ENCODE data around the gene GALNT9.

DNA sequence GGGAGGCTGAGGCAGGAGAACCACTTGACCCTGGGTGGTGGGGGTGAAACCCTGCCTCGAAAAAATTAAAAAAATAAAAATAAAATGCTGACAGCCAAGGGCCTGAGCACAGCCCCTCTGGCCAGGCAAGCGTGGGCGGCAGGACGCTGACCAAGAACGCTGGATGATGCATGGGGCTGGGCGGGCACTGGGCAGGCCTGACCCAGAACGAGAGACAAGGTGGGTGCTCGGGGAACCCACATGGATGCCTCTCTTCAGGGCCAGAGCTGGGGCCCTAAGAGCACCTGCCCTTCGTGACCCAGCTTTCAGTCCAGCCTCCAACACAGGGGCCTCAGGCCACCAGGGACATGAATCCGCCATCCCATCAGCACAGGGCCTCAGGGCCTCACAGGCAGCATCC lies 11.3 kb downstream of the GALNT9 start:
- TF ChIP-seq, protein P1, sequence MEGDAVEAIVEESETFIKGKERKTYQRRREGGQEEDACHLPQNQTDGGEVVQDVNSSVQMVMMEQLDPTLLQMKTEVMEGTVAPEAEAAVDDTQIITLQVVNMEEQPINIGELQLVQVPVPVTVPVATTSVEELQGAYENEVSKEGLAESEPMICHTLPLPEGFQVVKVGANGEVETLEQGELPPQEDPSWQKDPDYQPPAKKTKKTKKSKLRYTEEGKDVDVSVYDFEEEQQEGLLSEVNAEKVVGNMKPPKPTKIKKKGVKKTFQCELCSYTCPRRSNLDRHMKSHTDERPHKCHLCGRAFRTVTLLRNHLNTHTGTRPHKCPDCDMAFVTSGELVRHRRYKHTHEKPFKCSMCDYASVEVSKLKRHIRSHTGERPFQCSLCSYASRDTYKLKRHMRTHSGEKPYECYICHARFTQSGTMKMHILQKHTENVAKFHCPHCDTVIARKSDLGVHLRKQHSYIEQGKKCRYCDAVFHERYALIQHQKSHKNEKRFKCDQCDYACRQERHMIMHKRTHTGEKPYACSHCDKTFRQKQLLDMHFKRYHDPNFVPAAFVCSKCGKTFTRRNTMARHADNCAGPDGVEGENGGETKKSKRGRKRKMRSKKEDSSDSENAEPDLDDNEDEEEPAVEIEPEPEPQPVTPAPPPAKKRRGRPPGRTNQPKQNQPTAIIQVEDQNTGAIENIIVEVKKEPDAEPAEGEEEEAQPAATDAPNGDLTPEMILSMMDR (IDR thresholded peaks at IDR 0.05; ENCODE audit: borderline replicate concordance, extremely low read depth, low read length, poor library complexity, severe bottlenecking): no peak
- no peak for TF ChIP-seq EZH2 (IDR thresholded peaks at IDR 0.05; ENCODE audit: borderline replicate concordance, low read depth, low read length, severe bottlenecking)

Measured in DND-41 (cell line).